Esophagus muscularis mucosa (tissue), 4 donors: ENCODE measurements around the gene NRXN2.

Experiments used
- EP300 ChIP-seq: sonication (generic); formaldehyde crosslinking; IDR thresholded peaks from one replicate; pipeline ENCODE4 v1.6.1; 2017; ENCODE audit warnings: antibody characterized with exemption
- POLR2A ChIP-seq: fragments of 450-650 bp; IDR thresholded peaks from one replicate; pipeline ENCODE4 v1.6.1; 2017; ENCODE audit warnings: antibody characterized with exemption, moderate library complexity, mild to moderate bottlenecking, low read depth
- TF ChIP-seq, protein P1 (sequence below), 3 experiments: fragments of 200-600 bp in 2 of 3; fragments of 450-650 bp in 1 of 3; sonication (generic) in 2 of 3; IDR thresholded peaks; one replicate each; pipeline ENCODE4 v1.5.1; 2017 to 2019; ENCODE audit warnings: antibody characterized with exemption in 3 of 3, mild to moderate bottlenecking in 2 of 3, moderate library complexity in 1 of 3

- TF ChIP-seq, protein P1, sequence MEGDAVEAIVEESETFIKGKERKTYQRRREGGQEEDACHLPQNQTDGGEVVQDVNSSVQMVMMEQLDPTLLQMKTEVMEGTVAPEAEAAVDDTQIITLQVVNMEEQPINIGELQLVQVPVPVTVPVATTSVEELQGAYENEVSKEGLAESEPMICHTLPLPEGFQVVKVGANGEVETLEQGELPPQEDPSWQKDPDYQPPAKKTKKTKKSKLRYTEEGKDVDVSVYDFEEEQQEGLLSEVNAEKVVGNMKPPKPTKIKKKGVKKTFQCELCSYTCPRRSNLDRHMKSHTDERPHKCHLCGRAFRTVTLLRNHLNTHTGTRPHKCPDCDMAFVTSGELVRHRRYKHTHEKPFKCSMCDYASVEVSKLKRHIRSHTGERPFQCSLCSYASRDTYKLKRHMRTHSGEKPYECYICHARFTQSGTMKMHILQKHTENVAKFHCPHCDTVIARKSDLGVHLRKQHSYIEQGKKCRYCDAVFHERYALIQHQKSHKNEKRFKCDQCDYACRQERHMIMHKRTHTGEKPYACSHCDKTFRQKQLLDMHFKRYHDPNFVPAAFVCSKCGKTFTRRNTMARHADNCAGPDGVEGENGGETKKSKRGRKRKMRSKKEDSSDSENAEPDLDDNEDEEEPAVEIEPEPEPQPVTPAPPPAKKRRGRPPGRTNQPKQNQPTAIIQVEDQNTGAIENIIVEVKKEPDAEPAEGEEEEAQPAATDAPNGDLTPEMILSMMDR (IDR thresholded peaks at IDR 0.05), result no peak
- no peak for TF ChIP-seq EP300
- no peak for TF ChIP-seq POLR2A
Measured at GRCh38 chr11:64673279-64673678, 49.7 kb downstream of the NRXN2 start.
